ENCODE measurements around the gene COX8A.

DNA sequence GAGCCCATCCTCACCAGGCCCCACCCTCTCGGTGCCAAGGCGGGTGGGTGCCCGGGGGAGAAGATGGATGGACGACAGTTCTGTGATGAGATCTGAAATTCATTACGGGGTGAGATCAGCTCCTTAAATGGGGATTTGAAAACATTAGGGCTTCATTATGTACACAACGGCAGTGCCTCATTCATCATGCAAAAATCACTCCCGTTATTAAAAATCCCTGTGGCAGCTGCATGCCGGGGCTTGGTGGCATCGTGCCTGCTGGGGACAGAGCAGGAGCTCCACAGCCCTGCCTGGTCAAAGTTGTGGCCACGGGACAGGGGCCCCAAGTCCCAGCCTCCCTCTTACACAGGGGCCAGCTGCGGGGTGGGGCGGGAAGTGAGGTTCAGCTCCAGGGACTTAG, 32.0 kb downstream of the COX8A start:
- TF ChIP-seq CTCF (IDR thresholded peaks at IDR 0.05) = no peak
- no peak for TF ChIP-seq POLR2A (IDR thresholded peaks at IDR 0.05)

Measured in uterus (tissue), 2 donors.